Activated CD4-positive, alpha-beta T cell treated with anti-CD3 and anti-CD28 coated beads, Interleukin-2, amount 10 ng/mL, durations not matched to agents 7 days and 5 days (primary cell): ENCODE data around the gene UBL7. TPM values are rescaled to one million over a fixed set of nuclear protein-coding genes. Genes with fewer than 3 reads are reported as not detected.

ENCODE experiments used
- CTCF ChIA-PET: fragments of 350-600 bp; sonication (Branson Sonifier 250); formaldehyde crosslinking; loops from one replicate; lab custom pipeline; 2021; ENCODE audit warnings: antibody characterized with exemption; lab: Charles Lee
- POLR2A ChIA-PET: fragments of 350-600 bp; sonication (Branson Sonifier 250); formaldehyde crosslinking; loops from one replicate; lab custom pipeline; 2021; ENCODE audit warnings: antibody characterized with exemption; lab: Charles Lee
- DNase-seq: peaks from one replicate; pipeline ENCODE4 v3.0.0-alpha.2; 2020
- H3K27ac Mint-ChIP-seq: one replicate; pipeline ENCODE4 v1.8.0; 2021; ENCODE audit warnings: mild to moderate bottlenecking, moderate library complexity, mixed read lengths
- H3K27me3 Mint-ChIP-seq: one replicate; pipeline ENCODE4 v1.8.0; 2021; ENCODE audit warnings: mixed read lengths
- H3K36me3 Mint-ChIP-seq: one replicate; pipeline ENCODE4 v1.8.0; 2021; ENCODE audit warnings: low read depth, mixed read lengths
- H3K4me1 Mint-ChIP-seq: one replicate; pipeline ENCODE4 v1.8.0; 2021; ENCODE audit warnings: mixed read lengths
- H3K4me3 Mint-ChIP-seq: one replicate; pipeline ENCODE4 v1.8.0; 2021; ENCODE audit warnings: mild to moderate bottlenecking, moderate library complexity, mixed read lengths
- H3K9me3 Mint-ChIP-seq: one replicate; pipeline ENCODE4 v1.8.0; 2021; ENCODE audit warnings: mixed read lengths
- total RNA-seq, 2 experiments: library from RNA; stranded (reverse); gene quantifications; one replicate each; pipeline ENCODE4 v1.2.3, GENCODE V29; 2021

The UBL7 gene
- total RNA-seq, 2 experiments from 2014 or later = 52.2 to 53.7 TPM

DNA sequence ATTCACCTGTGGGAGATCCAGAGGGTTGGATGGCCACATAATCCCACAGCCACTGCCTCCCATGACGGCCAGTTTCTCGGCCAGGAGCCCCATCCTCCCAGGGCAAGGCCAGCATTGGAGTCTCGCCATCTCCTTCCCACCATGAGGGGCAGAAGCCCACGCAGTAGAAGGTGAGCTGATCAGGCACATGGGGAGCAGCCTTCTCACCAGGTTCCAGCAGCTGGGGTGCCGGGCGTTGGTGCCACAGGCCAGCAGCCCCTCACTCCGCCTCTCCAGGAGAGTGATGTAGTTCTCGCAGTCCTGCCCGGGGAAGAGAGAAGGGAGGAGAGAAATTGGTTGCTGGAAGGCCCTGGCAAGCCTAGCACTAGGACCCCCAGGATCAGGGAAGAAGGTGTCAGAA, 43.3 kb downstream of the UBL7 start:
- H3K36me3 Mint-ChIP-seq = peaks cover 2% of the 10 kb centered on the region
- no peak overlapping the region for H3K4me3 Mint-ChIP-seq
- peaks cover 36% of the 10 kb centered on the region for H3K4me1 Mint-ChIP-seq
- DNase-seq = no peak
- CTCF ChIA-PET = interaction anchor here (1.5 to 2.2 kb wide), 3 partner anchors 11 to 36 kb away, joined by 3 to 10 read pairs (median 8); no protein-coding TSS in a partner anchor
- H3K27ac Mint-ChIP-seq = no peak overlapping the region
- no peaks in the 10 kb centered on the region for H3K9me3 Mint-ChIP-seq
- POLR2A ChIA-PET = no interaction called here
- H3K27me3 Mint-ChIP-seq = no peaks in the 10 kb centered on the region

DNA sequence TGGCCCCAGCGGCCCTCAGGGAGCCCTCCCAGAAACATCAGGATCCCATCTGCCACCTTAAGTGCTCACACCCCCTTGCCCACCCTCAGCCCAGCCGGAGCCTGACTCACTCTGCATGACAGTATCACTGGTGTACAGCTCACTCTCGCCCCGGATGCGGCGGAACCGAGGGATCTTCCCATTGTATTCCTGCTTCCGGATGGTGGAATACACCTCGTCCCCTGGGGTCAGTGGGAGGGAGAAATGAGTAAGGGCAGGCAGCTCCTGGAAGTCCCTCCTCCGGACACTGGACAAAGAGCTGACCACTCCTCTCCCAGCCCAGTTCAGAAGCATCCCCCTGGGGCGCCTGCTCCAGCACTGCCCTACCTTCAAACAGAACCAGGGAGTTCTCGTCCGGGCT, 43.7 kb downstream of the UBL7 start:
- ChIA-PET POLR2A (no interaction called here), CTCF (interaction anchor here (1.5 to 2.2 kb wide), 3 partner anchors 12 to 35 kb away, joined by 3 to 10 read pairs (median 8); no protein-coding TSS in a partner anchor)
- no peak overlapping the region for H3K4me3 Mint-ChIP-seq
- H3K27ac Mint-ChIP-seq = no peak overlapping the region
- H3K4me1 Mint-ChIP-seq = peaks cover 36% of the 10 kb centered on the region
- H3K9me3 Mint-ChIP-seq = no peaks in the 10 kb centered on the region
- H3K36me3 Mint-ChIP-seq = peaks cover 2% of the 10 kb centered on the region
- no peak for DNase-seq
- no peaks in the 10 kb centered on the region for H3K27me3 Mint-ChIP-seq

DNA sequence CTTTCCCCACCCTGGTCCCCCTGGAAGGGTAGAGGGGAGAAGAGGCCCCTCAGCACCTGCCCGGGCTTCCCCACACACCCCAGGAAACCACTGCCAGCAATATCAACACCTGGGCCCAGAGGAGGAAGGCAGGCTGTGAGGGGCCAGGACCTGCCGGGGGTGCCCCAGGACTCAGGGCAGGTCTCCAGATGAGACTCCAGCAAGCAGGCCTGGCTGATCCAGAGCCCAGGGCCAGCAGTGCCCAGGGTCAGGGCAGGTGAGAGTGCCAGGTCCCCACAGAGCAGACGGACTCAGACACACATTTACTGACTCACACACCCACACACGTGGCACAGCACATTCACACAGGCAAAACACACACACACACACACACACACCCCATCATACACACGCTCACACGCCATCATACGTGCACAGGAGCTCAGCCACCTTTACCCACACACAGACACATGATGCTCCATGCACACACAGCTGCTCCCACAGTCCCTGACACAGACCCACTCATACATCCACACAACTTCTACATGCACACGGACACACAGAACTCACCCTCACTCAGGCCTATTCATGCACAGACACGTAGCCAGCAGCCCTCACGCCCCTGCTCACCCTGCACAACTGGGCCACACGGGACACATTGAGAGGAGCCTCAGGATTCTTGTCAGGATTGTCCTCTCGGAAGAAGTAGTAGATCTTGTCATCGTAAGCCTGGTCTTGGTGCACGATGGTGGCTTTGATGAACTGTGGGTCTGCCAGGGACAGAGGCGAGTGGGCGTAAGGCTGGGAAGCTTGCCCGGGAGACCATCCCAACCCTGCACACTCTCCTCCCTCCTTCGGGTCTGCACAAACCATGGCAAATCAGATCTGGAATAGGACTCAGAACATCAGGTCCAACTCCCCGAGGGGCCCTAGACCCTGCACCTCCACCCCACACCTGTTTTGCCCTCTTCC, 44.7 kb downstream of the UBL7 start:
- no peak for DNase-seq
- H3K27ac Mint-ChIP-seq = peak overlapping the region; percentile 50
- POLR2A ChIA-PET = no interaction called here

DNA sequence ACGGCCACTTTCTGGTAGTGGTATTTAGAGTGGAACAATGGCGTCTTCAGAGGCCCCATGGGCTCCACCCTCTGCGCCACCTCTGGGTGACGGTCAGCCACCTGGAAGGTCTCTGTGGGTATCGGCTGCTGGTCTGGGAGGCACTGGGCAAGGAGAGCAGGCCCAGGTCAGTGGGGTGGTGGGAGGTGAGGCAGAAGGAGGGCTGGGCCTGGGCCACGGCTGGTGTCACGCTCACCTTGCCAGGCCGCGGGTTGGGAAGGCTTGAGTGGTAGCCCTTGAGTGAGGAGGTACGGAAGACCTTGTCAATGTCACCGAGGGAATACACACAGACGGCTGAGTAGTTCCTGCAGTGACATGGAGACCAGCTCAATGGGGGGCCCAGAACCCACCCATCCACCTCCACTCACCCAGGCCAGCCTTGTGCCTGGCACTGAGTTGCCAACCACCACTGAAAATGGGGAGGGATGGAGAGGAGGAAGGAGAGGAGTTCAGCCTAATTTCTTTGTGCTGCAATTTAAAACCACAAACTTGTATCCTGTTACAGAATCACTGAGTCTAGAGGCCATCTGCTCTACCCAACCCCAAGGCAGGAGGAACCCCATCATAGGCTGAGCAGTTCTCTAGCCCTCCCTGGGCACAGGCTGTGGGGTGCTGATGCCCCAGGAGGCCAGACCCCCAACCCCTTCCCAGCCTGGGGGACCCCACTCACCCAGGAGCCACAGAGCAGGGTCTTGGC, 46.2 kb downstream of the UBL7 start:
- Mint-ChIP-seq H3K4me1 (peaks cover 27% of the 10 kb centered on the region), H3K9me3 (no peaks in the 10 kb centered on the region), H3K4me3 (no peak overlapping the region), H3K27me3 (no peaks in the 10 kb centered on the region), H3K36me3 (peaks cover 2% of the 10 kb centered on the region), H3K27ac (peak overlapping the region; percentile 79)
- POLR2A ChIA-PET = no interaction called here
- CTCF ChIA-PET = no interaction called here
- no peak for DNase-seq

More for the DNA sequence above, 44.7 kb downstream of the UBL7 start:
- H3K4me1 Mint-ChIP-seq = peaks cover 36% of the 10 kb centered on the region
- no peaks in the 10 kb centered on the region for H3K27me3 Mint-ChIP-seq
- CTCF ChIA-PET = interaction anchor here (1.5 kb wide), 1 partner anchor 13 kb away, joined by 3 read pairs; no protein-coding TSS in a partner anchor
- H3K4me3 Mint-ChIP-seq = no peak overlapping the region
- H3K9me3 Mint-ChIP-seq = no peaks in the 10 kb centered on the region
- peaks cover 2% of the 10 kb centered on the region for H3K36me3 Mint-ChIP-seq

DNA sequence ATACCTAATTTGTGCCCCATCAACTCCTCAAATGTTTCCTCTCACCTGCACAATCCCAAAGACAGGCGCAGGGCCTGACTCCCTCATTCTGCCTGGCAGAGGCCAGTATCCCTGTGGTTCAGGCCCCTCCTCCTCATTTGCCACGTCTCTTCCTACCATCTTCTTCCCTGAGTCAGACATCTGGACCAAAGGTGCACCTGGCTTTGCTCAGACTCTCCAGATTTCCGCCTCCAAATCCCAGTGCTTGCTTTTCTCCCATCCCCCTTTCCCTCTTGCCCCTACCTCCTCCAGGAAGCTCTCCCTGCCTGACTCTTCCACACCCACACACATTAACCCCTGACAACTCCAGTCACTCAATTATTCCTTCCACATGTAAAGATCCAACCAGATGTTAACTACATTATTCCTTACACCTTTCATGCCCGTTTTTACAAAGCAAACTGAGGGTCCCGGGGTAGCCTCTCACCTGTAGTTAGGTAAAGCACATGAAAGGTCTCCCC, 46.8 kb downstream of the UBL7 start:
- no peak overlapping the region for H3K27ac Mint-ChIP-seq
- POLR2A ChIA-PET = no interaction called here
- H3K4me1 Mint-ChIP-seq = peaks cover 27% of the 10 kb centered on the region
- no peaks in the 10 kb centered on the region for H3K9me3 Mint-ChIP-seq
- peaks cover 2% of the 10 kb centered on the region for H3K36me3 Mint-ChIP-seq
- no peaks in the 10 kb centered on the region for H3K27me3 Mint-ChIP-seq
- CTCF ChIA-PET = no interaction called here
- DNase-seq = no peak
- H3K4me3 Mint-ChIP-seq = no peak overlapping the region

DNA sequence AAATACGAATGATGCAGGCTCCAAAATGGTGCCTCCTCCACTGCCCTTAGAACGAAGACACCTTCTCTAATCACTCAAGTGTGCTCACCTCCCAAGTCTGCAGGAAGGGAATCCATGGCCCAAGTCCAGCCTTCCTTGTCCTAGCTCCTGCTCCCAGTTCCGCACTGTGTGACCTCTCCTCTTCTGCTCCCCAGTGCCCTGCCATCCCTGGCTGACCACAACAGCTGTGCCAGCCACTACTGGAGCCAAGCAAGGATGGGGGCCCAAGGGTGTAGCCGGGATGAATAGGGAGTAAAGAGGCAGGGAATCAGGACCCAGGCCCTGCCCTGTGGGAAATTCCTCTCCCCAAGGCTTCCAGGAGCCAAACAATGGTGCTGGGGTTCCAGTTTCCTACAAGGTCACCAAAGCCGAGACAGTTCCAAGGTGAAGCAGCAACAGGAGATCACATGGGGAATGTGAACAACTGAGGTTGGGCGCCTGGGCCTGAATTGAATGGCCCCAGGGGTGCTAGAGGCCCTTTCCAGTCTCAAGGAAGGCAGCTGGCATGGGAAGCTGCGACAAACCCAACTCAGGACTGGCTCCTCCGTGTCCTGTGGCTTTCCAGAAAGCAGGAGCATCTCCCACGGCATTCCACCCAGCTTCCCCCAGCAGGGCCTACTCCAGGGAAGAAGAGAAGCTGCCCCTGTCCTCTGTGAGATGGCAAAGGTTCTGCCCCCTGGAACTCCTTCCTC, 47.4 kb downstream of the UBL7 start:
- Mint-ChIP-seq H3K27ac (peak overlapping the region; percentile 58), H3K27me3 (no peaks in the 10 kb centered on the region), H3K9me3 (no peaks in the 10 kb centered on the region), H3K36me3 (peaks cover 2% of the 10 kb centered on the region), H3K4me1 (peaks cover 27% of the 10 kb centered on the region), H3K4me3 (no peak overlapping the region)
- ChIA-PET POLR2A (no interaction called here), CTCF (interaction anchor here (1.5 kb wide), 1 partner anchor 10 kb away, joined by 4 read pairs; no protein-coding TSS in a partner anchor)
- no peak for DNase-seq

DNA sequence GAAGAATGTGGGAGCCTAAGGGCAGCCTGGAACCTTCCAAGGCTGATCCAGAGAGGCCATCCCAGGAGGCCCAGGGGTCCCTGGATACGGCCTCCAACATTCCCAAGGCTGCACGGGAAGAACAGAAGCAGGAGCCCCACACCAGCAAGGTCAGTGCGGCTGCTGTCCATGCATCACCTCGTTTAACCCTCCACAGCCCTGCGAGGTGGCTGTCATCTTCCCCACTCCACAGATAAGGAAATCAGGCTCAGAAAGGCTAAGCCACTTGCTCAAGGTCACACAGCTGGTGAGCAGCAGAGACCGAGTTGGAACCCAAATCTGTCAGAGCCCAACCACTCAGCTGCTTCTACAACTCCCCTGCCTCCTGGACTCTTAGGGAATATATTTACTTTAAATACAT, 48.8 kb downstream of the UBL7 start:
- ChIA-PET CTCF (interaction anchor here (0.9 to 1.7 kb wide), 3 partner anchors 8 to 134 kb away, joined by 4 read pairs; no protein-coding TSS in a partner anchor), POLR2A (no interaction called here)
- H3K4me1 Mint-ChIP-seq = peaks cover 27% of the 10 kb centered on the region
- H3K9me3 Mint-ChIP-seq = no peaks in the 10 kb centered on the region
- no peak overlapping the region for H3K27ac Mint-ChIP-seq
- peaks cover 2% of the 10 kb centered on the region for H3K36me3 Mint-ChIP-seq
- no peak overlapping the region for H3K4me3 Mint-ChIP-seq
- no peak for DNase-seq
- no peaks in the 10 kb centered on the region for H3K27me3 Mint-ChIP-seq

DNA sequence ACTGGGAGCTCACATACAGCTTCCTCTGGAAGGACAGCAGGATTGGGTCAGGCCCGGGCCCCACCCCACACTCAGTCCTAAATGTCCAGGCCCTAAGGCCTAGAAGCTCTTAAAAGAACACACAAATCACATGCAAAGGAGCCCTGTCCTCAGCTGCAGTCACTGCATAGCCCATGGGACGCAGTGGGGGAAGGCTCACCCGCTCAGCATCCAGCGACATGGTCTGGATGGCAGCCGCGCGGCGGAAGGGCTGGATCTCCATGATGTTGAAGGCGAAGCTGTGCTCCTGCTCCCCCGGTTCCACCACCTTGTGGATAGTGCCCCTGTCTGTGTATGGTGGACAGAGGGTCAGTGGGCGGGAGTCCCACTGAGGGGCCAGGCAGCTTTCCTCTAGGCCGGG, 49.3 kb downstream of the UBL7 start:
- no peaks in the 10 kb centered on the region for H3K27me3 Mint-ChIP-seq
- no peak overlapping the region for H3K27ac Mint-ChIP-seq
- CTCF ChIA-PET = interaction anchor here (0.9 to 2.3 kb wide), 3 partner anchors 27 to 135 kb away, joined by 4 to 7 read pairs (median 4); no protein-coding TSS in a partner anchor
- peaks cover 2% of the 10 kb centered on the region for H3K36me3 Mint-ChIP-seq
- no peak for DNase-seq
- H3K4me3 Mint-ChIP-seq = no peak overlapping the region
- peaks cover 27% of the 10 kb centered on the region for H3K4me1 Mint-ChIP-seq
- H3K9me3 Mint-ChIP-seq = no peaks in the 10 kb centered on the region
- POLR2A ChIA-PET = interaction anchor here (0.6 kb wide), 1 partner anchor 10 kb away, joined by 3 read pairs; no protein-coding TSS in a partner anchor

DNA sequence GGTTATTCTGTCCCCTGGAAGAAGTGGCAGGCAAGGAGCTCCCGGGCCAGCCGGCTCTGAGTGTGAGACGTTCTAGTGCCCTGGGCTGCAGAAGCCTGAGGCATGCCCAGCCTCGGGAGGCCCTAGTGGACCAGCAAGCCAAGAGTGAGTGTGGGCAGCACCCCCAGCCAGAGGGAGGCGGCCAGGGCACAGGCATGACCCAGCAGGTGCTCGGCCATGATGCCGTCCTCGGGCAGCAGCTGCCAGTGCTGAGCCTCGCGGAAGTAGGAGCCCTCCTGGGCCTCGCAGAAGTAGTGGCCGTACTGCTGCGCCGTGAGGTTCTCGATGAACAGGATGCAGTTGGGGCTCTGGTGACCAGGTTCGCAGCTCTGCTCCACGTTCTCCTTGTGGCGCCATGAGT, 50.5 kb downstream of the UBL7 start:
- ChIA-PET CTCF (interaction anchor here (0.5 to 2.3 kb wide), 6 partner anchors 10 to 136 kb away, joined by 3 to 8 read pairs (median 6); no protein-coding TSS in a partner anchor), POLR2A (no interaction called here)
- no peak for DNase-seq
- no peak overlapping the region for H3K4me3 Mint-ChIP-seq
- no peaks in the 10 kb centered on the region for H3K9me3 Mint-ChIP-seq
- peaks cover 2% of the 10 kb centered on the region for H3K36me3 Mint-ChIP-seq
- H3K27me3 Mint-ChIP-seq = no peaks in the 10 kb centered on the region
- no peak overlapping the region for H3K27ac Mint-ChIP-seq
- H3K4me1 Mint-ChIP-seq = peaks cover 16% of the 10 kb centered on the region

DNA sequence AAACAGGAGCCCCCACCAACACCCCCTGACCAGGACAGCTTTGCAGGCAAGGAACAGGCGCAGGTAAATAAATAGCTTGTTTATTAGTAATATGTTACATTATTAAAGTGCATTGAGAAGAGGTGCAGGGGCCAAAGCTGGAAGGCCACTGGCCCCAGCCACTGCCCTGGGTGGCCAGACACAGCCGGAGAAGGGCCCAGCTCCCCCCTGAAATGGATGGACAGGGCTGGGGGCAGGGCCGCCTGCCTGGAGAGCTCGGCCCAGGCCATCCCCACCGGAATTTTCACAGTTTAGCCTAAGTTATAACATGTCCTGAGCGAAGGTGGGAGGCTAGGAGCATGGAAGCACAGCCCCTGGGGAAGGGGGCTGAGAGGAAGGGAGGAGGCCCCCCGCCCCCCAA, 51.7 kb downstream of the UBL7 start:
- Mint-ChIP-seq H3K27me3 (no peaks in the 10 kb centered on the region), H3K9me3 (no peaks in the 10 kb centered on the region), H3K4me1 (peaks cover 7% of the 10 kb centered on the region), H3K36me3 (no peaks in the 10 kb centered on the region), H3K27ac (no peak overlapping the region), H3K4me3 (no peak overlapping the region)
- ChIA-PET POLR2A (no interaction called here), CTCF (interaction anchor here (1.0 to 2.1 kb wide), 4 partner anchors 9 to 26 kb away, joined by 3 to 8 read pairs (median 7); no protein-coding TSS in a partner anchor)
- DNase-seq = no peak

DNA sequence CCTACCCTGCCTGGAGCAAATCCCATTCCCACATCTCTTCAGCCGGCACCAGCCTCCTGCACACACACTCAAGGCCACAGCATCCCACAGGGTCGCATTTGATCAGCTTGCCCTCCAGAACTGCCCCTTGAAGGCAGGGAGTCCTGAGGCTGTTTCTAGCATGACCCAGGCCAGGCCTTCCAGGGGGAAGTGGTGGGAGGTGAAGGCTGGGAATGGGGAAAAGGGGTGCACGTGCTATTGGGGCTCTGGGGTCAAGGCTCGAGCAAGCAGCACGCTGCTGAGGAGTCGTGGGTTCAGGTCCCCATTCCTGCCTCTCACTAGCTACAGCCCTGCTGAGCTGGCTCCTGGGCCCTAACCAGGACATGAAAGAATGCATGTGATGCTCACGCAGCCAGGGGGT, 52.1 kb downstream of the UBL7 start:
- POLR2A ChIA-PET = no interaction called here

DNA sequence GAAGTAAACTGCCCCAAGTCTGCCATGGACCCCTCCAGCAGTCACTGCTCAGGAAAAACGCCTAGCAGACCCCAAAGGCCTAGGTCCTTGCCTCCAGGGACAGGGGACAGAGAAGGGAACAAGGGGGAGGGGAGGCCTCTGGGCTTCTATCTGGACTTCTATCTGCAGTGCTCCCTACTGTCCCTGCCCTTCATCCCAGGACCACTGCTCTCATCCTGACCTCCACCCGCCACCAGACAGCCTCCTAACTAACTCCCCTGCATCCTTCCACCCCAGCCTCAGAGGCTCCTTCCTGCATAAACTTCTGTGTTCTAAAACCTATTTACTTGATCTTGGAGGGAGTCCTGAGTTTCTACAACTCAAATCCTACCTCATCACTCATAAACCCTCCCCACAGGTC, 52.6 kb downstream of the UBL7 start:
- Mint-ChIP-seq H3K9me3 (no peaks in the 10 kb centered on the region), H3K27me3 (no peaks in the 10 kb centered on the region), H3K36me3 (no peaks in the 10 kb centered on the region), H3K4me1 (peaks cover 12% of the 10 kb centered on the region), H3K27ac (no peak overlapping the region), H3K4me3 (no peak overlapping the region)
- CTCF ChIA-PET = interaction anchor here (1.0 kb wide), 1 partner anchor 18 kb away, joined by 3 read pairs; no protein-coding TSS in a partner anchor
- POLR2A ChIA-PET = no interaction called here
- DNase-seq = no peak

More for the DNA sequence above, 52.1 kb downstream of the UBL7 start:
- Mint-ChIP-seq H3K27ac (no peak overlapping the region), H3K4me1 (peaks cover 8% of the 10 kb centered on the region), H3K9me3 (no peaks in the 10 kb centered on the region), H3K27me3 (no peaks in the 10 kb centered on the region), H3K36me3 (no peaks in the 10 kb centered on the region), H3K4me3 (no peak overlapping the region)
- CTCF ChIA-PET = interaction anchor here (1.0 to 2.1 kb wide), 4 partner anchors 9 to 26 kb away, joined by 3 to 8 read pairs (median 7); no protein-coding TSS in a partner anchor
- no peak for DNase-seq
